Smooth muscle cell (in vitro differentiated cells): Measurements from ENCODE around the gene AFTPH. TPM values are rescaled to one million over a fixed set of nuclear protein-coding genes. Genes with fewer than 3 reads are reported as not detected.

ENCODE experiments used
- DNase-seq: peaks from one replicate; lab custom pipeline; 2025; ENCODE audit not compliant: unreplicated experiment; lab: John Stamatoyannopoulos, UW
- H2AFZ ChIP-seq: fragments of 200-600 bp; sonication (generic); 2 replicates; pipeline ENCODE4 v1.6.0; 2016; ENCODE audit warnings: antibody characterized with exemption, low read depth, mild to moderate bottlenecking
- H3F3A ChIP-seq: fragments of 200-600 bp; sonication (generic); 2 replicates; pipeline ENCODE4 v1.6.0; 2017; ENCODE audit warnings: antibody characterized with exemption, low read depth
- H3K27ac ChIP-seq: fragments of 200-600 bp; sonication (generic); 2 replicates; pipeline ENCODE4 v1.5.1; 2016; ENCODE audit warnings: low read depth, mild to moderate bottlenecking
- H3K27me3 ChIP-seq: fragments of 200-600 bp; sonication (generic); 2 replicates; pipeline ENCODE4 v1.6.1; 2016; ENCODE audit warnings: low read depth, mild to moderate bottlenecking
- H3K36me3 ChIP-seq: fragments of 200-600 bp; sonication (generic); 2 replicates; pipeline ENCODE4 v1.5.1; 2016; ENCODE audit warnings: low read depth
- H3K4me1 ChIP-seq: fragments of 200-600 bp; sonication (generic); 2 replicates; pipeline ENCODE4 v1.5.1; 2016; ENCODE audit warnings: low read depth
- H3K4me2 ChIP-seq: fragments of 200-600 bp; sonication (generic); 2 replicates; pipeline ENCODE4 v1.6.0; 2016; ENCODE audit warnings: mild to moderate bottlenecking
- H3K4me3 ChIP-seq: fragments of 200-600 bp; sonication (generic); 2 replicates; pipeline ENCODE4 v1.5.1; 2016; ENCODE audit warnings: mild to moderate bottlenecking
- H3K79me2 ChIP-seq: fragments of 200-600 bp; sonication (generic); 2 replicates; pipeline ENCODE4 v1.6.0; 2016; ENCODE audit warnings: low read depth, mild to moderate bottlenecking
- H3K9ac ChIP-seq: fragments of 200-600 bp; sonication (generic); 2 replicates; pipeline ENCODE4 v1.6.0; 2016; ENCODE audit warnings: low read depth
- H3K9me3 ChIP-seq: fragments of 200-600 bp; sonication (generic); replicated peaks from 2 replicates; pipeline ENCODE4 v1.5.1; 2016; ENCODE audit warnings: low read depth
- H4K20me1 ChIP-seq: fragments of 200-600 bp; sonication (generic); 2 replicates; pipeline ENCODE4 v1.6.0; 2016; ENCODE audit warnings: low read depth
- CTCF ChIP-seq: fragments of 200-600 bp; sonication (generic); IDR thresholded peaks from 2 replicates; pipeline ENCODE4 v1.5.1; 2017; ENCODE audit warnings: borderline replicate concordance, mild to moderate bottlenecking, antibody characterized with exemption; ENCODE audit not compliant: insufficient read depth, poor library complexity, severe bottlenecking
- WGBS: methylation state at CpG from one replicate; pipeline ENCODE4 v1.1.7; 2016; ENCODE audit warnings: low lambda C conversion rate; 5-methylcytosine and 5-hydroxymethylcytosine counted together
- polyA plus RNA-seq: library from polyadenylated mRNA; unstranded; fragments of >200 nt; fragmentation: Nextera tagmentation; extraction: Ambion mirVana; gene quantifications from 2 replicates; pipeline ENCODE4 v1.2.1, GENCODE V29; 2016
- total RNA-seq: library from RNA; depleted of rRNA; stranded (reverse); fragments of >200 nt; gene quantifications from 2 replicates; pipeline ENCODE4 v1.2.3, GENCODE V29; 2014

Gene AFTPH
- total RNA-seq, result 26.3 and 30.8 TPM in 2 replicates
- polyA plus RNA-seq, result 5.2 and 5.5 TPM in 2 replicates

GRCh38 chr2:64523666-64524603, at the start of gene AFTPH:
AFTPH (plus strand) TSS chr2:64524328; CDS start chr2:64551475, 27,147 bp downstream.
- H3K79me2 ChIP-seq, result peaks cover 46% of the 10 kb centered on the region
- peak; percentile 95 for DNase-seq
- peak within 1 kb of the TSS; percentile 66 for H3K4me3 ChIP-seq
- WGBS, result under 1% methylated on average over 52 of the region's 67 CpGs
- peak within 1 kb of the TSS; percentile 92 for H3K4me2 ChIP-seq
- H3K9ac ChIP-seq, result peak within 1 kb of the TSS; percentile 92
- TF ChIP-seq CTCF, result no peak
- H3K27me3 ChIP-seq, result peaks cover 4% of the 10 kb centered on the region
- H2AFZ ChIP-seq, result peak within 1 kb of the TSS; percentile 92
- H3K9me3 ChIP-seq, result no peaks in the 10 kb centered on the region
- H3F3A ChIP-seq, result no peaks in the 10 kb centered on the region
- H4K20me1 ChIP-seq, result peaks cover 32% of the 10 kb centered on the region
- peaks cover 14% of the 10 kb centered on the region for H3K4me1 ChIP-seq
- H3K36me3 ChIP-seq, result no peaks in the 10 kb centered on the region
- H3K27ac ChIP-seq, result peak within 1 kb of the TSS; percentile 83

- H4K20me1 ChIP-seq, result no peaks in the 10 kb centered on the region
- H3K4me3 ChIP-seq, result no peak overlapping the region
- H3F3A ChIP-seq, result no peaks in the 10 kb centered on the region
- 90% methylated on average over 1 of the region's 1 CpG for WGBS
- TF ChIP-seq CTCF, result no peak
- H2AFZ ChIP-seq, result no peak overlapping the region
- no peak overlapping the region for H3K9ac ChIP-seq
- no peaks in the 10 kb centered on the region for H3K79me2 ChIP-seq
- no peaks in the 10 kb centered on the region for H3K9me3 ChIP-seq
- no peak for DNase-seq
- no peak overlapping the region for H3K4me2 ChIP-seq
- H3K27me3 ChIP-seq, result no peaks in the 10 kb centered on the region
- H3K27ac ChIP-seq, result no peak overlapping the region
- no peaks in the 10 kb centered on the region for H3K36me3 ChIP-seq
- H3K4me1 ChIP-seq, result peaks cover 3% of the 10 kb centered on the region
Observed at GRCh38 chr2:64474636-64475035, 49.5 kb upstream of the AFTPH start.

GRCh38 chr2:64477037-64477436, 47.1 kb upstream of the AFTPH start:
- H3F3A ChIP-seq, result no peaks in the 10 kb centered on the region
- no peak overlapping the region for H2AFZ ChIP-seq
- no peak overlapping the region for H3K4me2 ChIP-seq
- no peak for TF ChIP-seq CTCF
- H4K20me1 ChIP-seq, result no peaks in the 10 kb centered on the region
- no peak for DNase-seq
- no peaks in the 10 kb centered on the region for H3K9me3 ChIP-seq
- H3K27me3 ChIP-seq, result no peaks in the 10 kb centered on the region
- no peak overlapping the region for H3K9ac ChIP-seq
- no peaks in the 10 kb centered on the region for H3K4me1 ChIP-seq
- WGBS, result 94% methylated on average over 1 of the region's 1 CpG
- H3K4me3 ChIP-seq, result no peak overlapping the region
- no peaks in the 10 kb centered on the region for H3K79me2 ChIP-seq
- no peak overlapping the region for H3K27ac ChIP-seq
- no peaks in the 10 kb centered on the region for H3K36me3 ChIP-seq
